ENCODE measurements around the gene ZNF195.
"Not testable (repeated sequence)": the region's sequence is repeated elsewhere in the genome, so short reads cannot be mapped to it uniquely, and the experiment has no call there.

ZNF195 gene

GRCh38 chr11:3347127-3347526, 31.8 kb downstream of the ZNF195 start:
- DNase-seq (ENCODE audit: low read depth, low spot score), result no peak

- no peak for DNase-seq (ENCODE audit: low read depth, low spot score)
Measured at GRCh38 chr11:3346587-3346986, 32.4 kb downstream of the ZNF195 start.

- DNase-seq (ENCODE audit: low read depth, low spot score), result no peak
Measured at GRCh38 chr11:3345736-3346135, 33.2 kb downstream of the ZNF195 start.

GRCh38 chr11:3344327-3345174, 34.4 kb downstream of the ZNF195 start:
- no peak for DNase-seq (ENCODE audit: low read depth, low spot score)

- no peak for DNase-seq (ENCODE audit: low read depth, low spot score)
Measured at GRCh38 chr11:3342709-3343108, 36.2 kb downstream of the ZNF195 start.

GRCh38 chr11:3341298-3341697, 37.6 kb downstream of the ZNF195 start:
- no peak for DNase-seq (ENCODE audit: low read depth, low spot score)

GRCh38 chr11:3340025-3340424, 38.9 kb downstream of the ZNF195 start:
- DNase-seq (ENCODE audit: low read depth, low spot score), result no peak

GRCh38 chr11:3339340-3339624, 39.7 kb downstream of the ZNF195 start:
- no peak for DNase-seq (ENCODE audit: low read depth, low spot score)

- no peak for DNase-seq (ENCODE audit: low read depth, low spot score)
Measured at GRCh38 chr11:3338569-3339339, 40.2 kb downstream of the ZNF195 start.

- not testable (repeated sequence) for DNase-seq (ENCODE audit: low read depth, low spot score)
Measured at GRCh38 chr11:3336420-3336819, 42.5 kb downstream of the ZNF195 start.

- not testable (repeated sequence) for DNase-seq (ENCODE audit: low read depth, low spot score)
Measured at GRCh38 chr11:3333157-3333556, 45.8 kb downstream of the ZNF195 start.

- not testable (repeated sequence) for DNase-seq (ENCODE audit: low read depth, low spot score)
Measured at GRCh38 chr11:3331078-3331477, 47.9 kb downstream of the ZNF195 start.

GRCh38 chr11:3330064-3330463, 48.9 kb downstream of the ZNF195 start:
- not testable (repeated sequence) for DNase-seq (ENCODE audit: low read depth, low spot score)

- DNase-seq (ENCODE audit: low read depth, low spot score), result not testable (repeated sequence)
Measured at GRCh38 chr11:3328503-3328902, 50.4 kb downstream of the ZNF195 start.

- not testable (repeated sequence) for DNase-seq (ENCODE audit: low read depth, low spot score)
Measured at GRCh38 chr11:3326450-3326849, 52.5 kb downstream of the ZNF195 start.

- not testable (repeated sequence) for DNase-seq (ENCODE audit: low read depth, low spot score)
Measured at GRCh38 chr11:3324724-3325123, 54.2 kb downstream of the ZNF195 start.

Data from brain pericyte (primary cell).